ENCODE results near the gene RFT1.

RFT1 gene, protein sequence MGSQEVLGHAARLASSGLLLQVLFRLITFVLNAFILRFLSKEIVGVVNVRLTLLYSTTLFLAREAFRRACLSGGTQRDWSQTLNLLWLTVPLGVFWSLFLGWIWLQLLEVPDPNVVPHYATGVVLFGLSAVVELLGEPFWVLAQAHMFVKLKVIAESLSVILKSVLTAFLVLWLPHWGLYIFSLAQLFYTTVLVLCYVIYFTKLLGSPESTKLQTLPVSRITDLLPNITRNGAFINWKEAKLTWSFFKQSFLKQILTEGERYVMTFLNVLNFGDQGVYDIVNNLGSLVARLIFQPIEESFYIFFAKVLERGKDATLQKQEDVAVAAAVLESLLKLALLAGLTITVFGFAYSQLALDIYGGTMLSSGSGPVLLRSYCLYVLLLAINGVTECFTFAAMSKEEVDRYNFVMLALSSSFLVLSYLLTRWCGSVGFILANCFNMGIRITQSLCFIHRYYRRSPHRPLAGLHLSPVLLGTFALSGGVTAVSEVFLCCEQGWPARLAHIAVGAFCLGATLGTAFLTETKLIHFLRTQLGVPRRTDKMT

DNA sequence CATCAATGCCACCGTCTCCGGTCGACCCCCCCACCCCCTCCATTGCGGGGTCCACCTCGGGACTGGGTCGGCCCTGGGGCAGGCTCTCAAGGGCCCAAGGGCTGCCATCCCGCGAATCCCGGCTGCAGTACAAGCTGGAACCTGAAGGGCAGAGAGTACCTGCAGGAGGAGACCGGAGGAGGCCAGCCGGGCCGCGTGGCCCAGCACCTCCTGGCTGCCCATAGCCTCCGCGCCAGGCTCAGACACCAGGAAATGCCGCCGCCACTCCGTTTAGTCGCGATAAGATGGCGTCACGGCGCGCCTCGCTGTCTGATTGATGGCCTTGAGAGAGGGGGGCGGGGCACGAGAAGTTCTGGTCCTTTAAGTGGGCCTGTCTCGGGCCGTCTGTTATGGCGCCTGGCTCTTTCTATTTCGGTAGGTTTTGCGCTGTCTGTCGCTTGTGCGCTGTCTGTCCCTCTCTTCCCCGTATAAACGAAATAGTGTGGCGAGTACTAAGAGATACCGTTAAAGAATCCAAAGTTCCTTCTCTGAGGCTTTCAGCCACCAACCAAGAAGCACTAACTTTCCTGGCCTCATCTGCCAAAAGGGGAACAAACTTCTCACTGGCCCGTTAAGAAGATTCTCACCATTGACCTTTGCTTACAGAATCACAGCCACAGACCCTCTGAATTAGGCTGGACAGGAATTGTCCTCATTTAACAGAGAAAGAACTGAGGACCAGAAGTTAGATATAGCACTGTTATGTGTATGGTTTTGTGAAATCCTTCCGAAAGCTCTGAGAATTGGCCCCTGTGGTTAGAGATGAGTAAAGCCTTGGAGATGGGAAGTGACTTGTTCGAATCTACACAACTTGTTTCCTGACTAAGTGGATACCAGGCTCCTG lies at the start of gene RFT1:
TSS of gene RFT1 (minus strand) at position 257 of the 883 bp plus-strand sequence. CDS start at position 222, 35 bp downstream.
- DNase-seq, result peak; percentile 77

DNA sequence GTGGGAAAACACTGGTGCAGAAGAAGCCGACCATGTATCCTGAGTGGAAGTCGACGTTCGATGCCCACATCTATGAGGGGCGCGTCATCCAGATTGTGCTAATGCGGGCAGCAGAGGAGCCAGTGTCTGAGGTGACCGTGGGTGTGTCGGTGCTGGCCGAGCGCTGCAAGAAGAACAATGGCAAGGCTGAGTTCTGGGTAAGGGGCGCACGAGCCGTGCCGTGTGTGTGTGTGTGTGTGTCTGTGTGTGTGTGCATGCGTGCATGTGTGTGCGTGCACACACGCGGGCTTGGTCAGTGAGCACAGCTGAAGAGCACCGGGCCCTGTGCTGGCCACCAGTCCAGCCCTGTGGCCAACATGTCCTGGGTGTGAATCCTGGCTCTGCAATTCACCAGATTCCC lies 49.3 kb upstream of the RFT1 start:
- no peak for DNase-seq

DNA sequence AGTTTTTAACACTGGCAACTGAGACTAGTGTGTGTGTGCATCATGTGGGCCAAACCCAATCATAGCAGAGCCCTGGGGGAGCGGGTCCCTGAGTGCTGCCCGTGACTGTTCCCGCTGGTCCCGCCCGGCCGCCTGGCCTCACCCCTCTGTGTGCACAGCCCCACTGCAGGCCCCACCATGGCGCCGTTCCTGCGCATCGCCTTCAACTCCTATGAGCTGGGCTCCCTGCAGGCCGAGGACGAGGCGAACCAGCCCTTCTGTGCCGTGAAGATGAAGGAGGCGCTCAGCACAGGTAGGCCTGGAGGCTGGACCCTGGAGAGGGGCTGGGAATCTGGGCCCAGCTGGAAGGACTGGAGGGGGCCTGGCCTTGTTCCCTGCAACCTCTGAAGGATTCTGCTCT lies 48.0 kb upstream of the RFT1 start:
- DNase-seq, result no peak

DNA sequence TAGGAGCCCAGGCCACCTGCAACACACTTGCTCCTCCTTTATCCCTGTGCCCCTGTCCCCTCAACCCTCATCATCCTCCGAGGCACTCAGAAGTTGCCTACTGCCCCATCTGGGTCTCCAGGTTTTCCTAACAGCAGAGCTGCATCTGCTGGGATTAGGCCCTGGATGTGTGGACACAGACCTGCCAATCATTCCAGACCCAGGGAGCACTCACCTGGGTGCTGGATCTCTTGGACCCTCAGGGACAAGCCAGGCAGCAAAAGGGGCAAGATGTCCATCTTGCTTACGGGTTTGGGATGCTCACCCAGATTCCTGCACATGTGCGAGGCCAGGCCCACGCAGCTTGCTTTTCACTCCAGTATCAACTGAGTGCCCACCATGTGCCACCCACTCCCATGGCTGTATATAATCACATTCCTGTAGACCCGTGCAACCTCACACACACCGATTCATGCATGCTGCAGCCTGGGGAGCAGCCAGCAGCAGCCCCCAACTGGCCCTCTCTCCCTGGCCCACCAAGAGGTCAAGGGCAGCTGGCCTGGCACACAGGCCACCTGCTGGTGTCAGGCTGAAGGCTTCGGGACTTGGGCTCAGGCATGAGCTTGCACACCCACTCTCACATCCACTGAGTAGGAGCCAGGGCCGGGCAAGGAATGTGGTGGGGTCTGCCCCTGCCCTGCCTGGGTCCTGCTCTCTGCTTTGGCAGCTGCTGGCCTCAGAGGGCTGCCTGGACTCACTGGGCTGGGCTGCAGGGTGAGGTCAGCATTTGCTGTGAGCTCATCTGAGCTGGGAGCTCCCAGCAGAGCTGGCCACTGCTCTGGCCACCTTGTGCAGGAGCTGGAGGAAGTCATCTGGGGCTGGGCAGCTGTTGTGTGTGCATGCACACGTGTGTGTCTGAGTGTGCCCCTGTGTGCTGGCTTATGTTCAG lies 45.6 kb upstream of the RFT1 start:
- no peak for DNase-seq

DNA sequence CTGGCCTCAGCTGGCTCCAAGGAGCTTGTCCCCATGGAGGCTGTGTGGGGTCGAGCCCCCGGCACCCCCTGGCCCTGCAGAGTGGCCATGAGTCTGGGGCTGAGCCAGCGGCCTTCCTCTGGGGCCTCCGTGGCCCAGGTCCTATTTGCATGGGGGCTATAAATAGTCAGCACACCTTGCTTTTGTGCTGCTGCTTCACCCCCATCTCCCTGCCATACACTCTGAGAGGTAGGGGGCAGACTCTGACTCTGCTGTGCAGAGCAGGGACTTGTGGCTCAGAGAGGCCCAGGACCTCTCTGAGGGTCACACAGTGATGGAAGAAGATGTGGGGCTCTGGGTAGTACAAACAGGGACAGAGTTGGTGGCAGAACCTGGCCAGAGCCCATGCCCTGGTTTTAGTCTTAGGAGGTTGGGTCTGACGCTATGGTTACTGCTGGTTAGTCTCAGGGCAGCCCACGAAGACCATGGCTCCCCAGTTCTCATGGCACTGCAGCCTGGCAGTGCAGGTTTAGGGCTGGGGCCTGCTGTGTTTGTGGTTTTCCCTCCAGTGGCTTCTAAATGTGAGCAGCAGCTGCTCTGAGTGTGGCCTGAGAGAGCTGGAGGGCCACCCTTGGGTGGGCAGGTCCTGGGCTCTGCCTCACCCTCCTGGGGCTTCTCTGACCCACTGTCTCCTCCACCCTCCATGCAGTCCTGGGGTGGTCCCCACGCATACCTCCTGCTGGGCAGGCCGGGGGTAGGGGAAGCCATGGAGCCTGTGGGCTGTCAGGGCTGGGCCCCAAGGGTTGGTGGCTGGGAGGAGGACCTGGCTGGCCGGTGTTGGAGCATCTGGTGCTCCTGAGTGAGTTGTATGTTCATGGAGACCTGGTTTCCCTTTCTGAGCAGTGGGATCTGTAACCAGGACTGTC lies 44.4 kb upstream of the RFT1 start:
- no peak for DNase-seq

DNA sequence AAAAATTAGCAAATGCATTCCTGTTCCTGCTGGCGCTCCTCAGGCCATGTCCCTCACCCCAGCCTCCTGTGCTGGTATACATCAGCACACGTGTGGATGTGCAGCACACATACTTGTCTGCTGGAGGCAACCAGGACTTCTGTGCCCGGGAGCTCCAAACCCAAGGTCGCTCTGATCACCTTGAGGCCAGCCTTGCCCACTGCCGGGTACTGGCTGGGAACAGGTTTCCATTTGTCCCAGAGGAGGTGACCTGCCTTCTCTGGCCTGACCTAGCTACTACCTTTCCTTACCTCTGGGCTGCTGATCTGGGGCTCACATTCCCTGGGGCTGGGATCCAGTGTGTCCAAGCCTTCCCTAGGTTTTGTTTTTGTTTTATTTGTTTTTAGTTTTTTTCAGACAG lies 42.9 kb upstream of the RFT1 start:
- no peak for DNase-seq

DNA sequence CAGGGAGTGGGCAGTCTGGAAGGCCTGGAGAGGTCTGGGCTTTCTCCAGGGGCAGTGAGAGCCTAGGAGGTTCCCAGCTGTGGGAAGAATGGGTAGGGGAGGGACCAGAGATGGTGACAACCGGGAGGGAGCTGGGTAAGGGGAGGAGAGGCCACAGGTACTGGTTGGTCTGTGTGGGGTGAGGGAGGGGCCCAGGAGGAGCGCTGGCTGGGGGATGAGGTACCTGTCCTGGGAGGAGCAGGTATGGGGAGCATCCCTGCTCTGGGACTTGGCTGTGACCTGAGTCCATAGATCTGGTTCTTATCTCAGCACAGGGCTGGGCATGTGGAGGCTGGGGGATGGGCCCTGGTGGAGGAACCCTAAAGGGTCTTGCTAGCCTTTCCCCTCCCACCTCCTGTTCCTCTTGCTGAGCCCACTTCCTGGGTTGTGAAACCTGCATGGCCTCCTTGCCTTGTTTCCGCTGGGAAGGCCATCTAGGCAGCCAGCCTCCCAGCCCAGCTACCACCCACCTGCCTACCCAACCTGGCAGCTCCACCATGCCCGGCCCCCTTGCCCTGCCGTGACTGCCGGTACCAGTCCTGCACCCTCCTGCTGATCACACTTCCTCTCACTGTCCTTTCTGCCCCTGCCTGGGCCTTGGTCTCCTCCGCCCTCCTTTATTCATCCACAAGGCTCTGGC lies 41.7 kb upstream of the RFT1 start:
- no peak for DNase-seq

DNA sequence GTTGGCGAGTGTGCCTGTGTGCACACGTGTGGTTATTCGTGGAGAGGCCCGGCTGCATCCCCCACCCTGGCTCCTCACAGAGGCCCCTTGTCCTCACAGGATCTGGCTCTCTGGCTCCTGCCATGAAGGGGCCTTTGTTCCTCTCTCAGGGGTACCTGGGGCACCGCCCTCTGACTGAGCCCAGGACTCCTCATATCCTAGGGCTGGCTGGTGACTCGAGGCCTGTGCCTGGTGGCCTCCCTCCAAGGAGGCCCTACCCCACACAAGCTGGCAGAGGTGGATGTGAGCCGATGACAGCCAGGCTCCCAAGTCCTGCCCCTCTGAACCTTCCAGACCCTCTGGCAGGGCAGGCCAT lies 40.8 kb upstream of the RFT1 start:
- DNase-seq, result no peak

DNA sequence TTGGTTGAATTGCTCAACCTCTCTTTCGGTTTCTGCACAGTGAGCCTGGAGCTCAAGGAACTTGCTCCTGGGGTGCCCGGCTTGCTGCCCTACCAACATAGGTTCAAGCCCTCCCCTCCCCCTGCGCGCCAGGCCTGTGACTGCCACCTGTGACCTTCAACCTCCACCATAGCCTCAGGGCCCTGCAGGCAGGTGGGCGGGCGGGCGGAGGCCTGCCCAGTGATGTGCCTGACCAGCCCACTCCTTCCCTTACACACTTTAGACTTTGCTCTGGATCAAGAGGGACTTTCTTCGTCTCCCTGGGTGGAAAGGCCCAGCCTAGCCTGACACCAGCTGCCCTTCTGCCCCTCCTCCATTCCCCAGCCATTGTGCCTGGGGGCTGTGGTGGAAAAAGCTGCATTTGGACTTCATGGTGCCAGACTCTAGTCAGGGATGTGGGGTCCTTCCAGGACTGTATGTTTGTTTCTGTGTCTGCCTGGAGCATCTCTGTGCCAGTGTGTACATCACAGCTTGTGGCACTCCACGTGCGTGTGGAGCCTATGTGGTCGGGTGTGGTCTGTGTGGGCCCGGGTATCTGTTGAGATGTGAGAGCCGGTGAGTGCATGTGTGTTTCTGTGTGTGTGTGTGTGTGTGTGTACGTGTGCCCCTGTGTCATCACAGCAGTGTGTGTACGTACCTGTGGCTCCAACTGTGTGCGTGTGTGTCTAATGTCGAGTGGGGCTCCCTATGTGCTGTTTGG lies 40.3 kb upstream of the RFT1 start:
- DNase-seq, result no peak

DNA sequence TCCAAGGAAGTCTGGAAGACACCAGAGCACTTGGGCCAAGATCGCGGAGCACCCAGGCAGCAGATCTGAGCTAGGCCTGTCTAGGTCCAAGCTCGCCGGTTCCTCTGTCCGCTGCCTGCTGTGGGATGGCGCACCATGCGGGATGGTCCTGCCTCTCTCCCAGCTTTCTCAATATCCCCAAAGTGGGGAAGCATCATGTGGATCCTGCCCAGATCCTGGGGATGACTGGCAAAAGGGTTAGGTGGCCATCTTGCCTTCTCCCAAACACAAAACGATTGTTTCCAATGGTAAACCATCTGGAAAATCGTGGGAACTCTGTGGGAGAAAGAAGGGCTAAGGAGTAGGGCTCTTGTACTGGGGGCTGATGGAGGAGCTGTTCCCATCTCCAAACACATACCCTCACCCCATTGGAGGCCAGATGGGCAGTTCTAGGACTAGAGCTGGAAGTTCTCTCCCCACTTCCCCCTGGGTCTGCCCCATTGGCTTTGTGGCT lies 39.6 kb upstream of the RFT1 start:
- DNase-seq, result no peak

DNA sequence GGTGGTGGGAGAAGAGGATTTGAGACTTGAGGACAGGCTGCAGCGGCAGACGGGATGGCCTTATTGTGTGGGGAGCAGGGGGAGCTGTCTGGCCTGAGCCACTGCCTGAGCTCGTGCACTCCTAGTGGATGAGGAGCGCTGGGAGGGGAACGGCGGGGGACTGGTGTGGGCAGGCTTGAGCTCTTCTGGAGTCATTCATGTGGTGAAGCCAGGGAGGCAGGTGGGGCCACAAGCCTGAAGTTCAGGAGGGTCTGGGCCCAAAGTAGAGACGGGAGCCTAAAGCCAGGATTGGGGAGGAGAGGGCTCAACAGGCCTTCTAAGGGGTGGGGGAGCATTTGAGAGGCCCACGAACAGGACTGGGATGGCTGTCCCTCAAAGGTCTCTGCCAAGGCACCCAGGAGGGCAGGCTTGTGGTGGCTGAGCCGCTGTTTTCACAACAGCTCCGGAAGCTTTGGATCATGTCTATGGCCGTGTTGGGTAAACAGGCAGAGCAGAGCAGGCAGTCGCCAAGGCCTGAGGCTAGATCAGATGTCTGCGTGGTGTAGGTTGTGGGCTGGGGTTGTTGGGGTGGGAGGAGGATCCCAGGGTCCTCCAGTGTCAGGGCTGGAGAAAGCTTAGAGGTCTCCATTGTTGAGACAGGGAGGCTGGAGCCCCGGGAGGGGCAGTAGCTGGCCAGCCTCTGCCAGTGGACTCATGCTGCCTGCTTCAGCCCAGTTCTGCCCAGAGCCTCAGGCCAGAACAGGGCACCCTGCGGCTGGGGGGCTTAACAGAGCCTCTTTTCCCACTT lies 39.0 kb upstream of the RFT1 start:
- peak; percentile 59 for DNase-seq

DNA sequence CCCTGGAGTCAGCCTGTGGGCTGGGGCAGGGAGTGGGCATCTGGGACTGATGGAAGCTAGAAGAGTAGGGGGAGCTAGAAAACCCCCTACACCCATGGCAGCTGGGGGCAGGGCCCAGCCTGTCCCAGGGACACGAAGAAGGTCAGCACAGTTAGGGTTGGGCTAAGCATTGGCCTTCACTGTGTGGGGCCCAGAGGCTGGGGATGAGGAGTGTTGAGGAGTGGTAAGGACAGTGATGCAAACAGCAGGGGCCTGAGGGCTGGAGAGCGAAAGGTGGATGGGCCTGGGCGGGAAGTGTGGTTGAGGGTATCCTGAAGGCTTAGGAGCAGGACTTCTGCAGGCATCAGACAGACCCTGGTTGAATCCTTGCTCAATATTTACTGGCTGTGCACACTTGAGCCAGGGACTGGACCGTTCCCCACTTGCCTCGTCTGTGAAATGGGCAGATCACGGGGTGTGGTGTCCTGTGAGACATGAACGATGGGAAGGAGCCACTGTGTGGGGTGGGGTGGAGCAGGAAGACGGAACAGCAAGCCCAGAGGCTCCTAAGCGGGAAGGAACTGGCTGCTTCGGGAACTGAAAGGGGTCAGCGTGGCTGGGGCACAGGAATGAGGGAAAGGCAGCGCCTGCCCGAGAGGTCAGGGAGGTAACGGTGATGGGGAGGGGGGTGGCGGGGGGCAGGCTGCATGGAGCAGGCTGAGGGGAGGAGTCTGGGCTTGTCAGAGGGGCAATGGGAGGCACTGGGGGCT lies 38.1 kb upstream of the RFT1 start:
- DNase-seq, result no peak

DNA sequence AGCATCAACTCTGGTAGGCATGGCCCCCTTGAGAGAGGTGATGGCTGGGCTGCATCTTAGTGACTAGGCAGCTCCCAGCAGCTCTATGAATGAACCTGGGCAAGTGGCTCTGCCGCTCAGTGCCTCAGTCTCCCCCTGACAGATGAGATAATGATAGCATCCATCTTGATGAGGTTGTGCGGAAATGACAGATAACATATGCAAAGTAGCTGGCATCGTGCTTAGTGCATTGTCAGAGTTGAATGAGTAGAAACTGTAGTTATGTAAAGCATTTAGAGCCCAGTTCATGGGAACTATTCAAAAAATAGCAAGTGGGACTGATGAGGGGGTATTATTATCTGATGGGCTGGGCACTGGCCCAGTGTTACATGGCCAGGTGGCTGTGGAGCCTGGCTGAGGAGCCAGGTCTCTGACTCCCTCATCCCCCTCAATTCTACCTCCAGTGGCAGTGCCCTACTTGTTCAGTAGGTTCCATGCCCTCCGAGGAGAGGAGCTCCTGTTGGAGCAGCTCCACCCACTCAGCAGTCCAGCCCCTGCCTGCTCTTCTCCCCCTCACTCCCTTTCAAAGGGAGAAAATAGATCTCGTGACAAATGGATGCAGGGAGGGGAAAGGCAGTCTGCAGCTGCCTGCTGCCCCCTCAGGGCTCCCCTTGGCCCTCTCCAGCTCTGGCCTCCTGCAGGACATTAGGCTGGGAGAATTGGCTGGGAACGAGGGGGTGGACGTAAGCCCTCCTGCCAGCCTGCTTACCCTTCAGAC lies 37.4 kb upstream of the RFT1 start:
- no peak for DNase-seq

DNA sequence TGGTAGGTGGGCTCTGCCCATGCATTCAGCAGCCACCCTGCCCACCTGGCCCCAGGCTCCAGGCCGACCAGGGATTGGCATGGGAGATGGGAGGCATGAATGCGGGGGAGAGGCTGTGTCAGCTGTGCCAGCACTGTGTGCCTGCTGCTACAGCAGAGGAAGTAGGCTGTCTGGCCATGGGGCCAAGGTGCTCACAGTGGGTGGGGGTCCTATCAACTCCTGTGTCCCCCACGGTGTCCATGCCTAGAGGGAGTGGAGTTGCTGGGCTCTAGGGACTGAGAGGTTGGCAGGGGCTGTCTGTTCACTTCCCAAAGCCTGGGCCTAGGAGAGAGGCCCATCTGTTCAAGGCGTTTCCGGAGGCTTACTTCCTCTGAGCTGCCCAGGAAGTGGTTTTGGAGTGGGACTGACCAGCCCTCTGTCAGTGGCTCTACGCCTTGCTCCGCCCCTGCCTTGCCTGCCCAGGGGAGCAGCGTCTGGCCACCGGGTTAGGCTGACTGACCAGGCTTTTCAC lies 36.6 kb upstream of the RFT1 start:
- no peak for DNase-seq

DNA sequence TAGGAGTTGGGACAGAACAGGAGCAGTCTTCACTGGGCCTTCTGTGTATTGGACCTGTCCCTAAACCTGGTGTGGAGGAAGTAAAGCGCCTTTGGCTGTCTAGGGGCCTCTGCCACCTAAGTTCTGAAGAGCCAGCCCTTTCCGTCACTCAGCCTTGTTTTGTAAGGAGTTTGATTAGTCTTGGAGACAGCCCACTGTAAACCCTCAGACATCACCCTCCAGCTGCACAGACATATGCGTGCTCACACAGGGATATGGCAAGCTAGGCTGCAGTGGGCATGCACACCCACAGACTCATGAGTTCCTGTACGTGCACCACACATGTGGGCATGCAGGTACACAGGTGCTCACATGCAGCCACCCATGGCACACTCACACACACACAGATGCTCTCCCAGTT lies 36.0 kb upstream of the RFT1 start:
- no peak for DNase-seq

DNA sequence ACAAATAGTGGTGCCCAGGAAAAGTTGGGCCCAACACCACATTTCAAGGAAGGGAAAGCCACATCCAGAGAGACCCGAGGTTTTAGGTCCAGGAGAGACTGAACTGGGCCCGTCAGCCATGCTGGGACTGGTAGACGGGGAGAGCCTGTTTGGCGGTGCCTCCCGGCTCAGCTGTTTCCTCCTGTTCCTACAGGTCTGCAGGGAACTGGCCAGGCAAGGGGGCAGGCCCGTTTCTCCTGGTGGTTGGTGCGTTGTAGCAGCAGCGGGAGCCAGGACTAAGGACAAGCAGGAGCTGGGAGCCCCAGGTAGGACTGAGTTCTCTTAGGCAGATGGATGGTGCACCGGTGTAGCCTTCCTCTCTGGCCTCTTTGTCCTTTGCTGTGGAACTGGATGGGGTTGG lies 34.7 kb upstream of the RFT1 start:
- no peak for DNase-seq
